IPS DF 4.7 (cell line): ENCODE measurements around the gene TNNC1.

ENCODE experiments used
- DNase-seq: peaks from one replicate; pipeline ENCODE4 v3.0.0-alpha.2; 2013; ENCODE audit warnings: low spot score; ENCODE audit errors: extremely low read depth

The TNNC1 gene

DNA sequence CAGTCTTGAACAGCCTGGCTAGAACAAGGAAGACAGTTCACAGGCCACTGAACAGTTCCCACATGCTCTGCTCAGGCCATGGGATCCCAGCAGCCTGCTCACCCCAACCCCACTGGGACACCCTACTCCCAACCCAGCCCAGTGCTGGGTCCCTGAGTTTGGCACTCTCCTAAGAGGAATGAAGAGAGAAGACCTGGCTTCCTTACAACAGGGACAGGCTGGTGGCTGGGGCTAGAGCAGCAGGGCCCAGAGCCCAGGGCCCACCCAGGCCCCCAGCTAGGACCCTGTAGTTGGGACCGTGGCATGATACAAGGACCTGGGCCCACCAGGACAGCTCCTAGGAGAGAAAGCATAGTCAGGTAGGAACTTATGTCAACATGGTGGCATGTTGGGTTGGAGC is 52.3 kb downstream of the TNNC1 start:
- DNase-seq = no peak
